CD14-positive monocyte (primary cell): ENCODE data around the gene GLI3. TPM values are rescaled to one million over a fixed set of nuclear protein-coding genes. Genes with fewer than 3 reads are reported as not detected.

Source experiments
- DNase-seq, 3 donors: peaks; one replicate each; pipeline ENCODE4 v3.0.0-alpha.2; 2011 to 2022
- H2AFZ ChIP-seq: 2 replicates; pipeline ENCODE4 v1.6.0; 2012; ENCODE audit warnings: mild to moderate bottlenecking, low read depth, low read length, inconsistent platforms; ENCODE audit not compliant: insufficient read depth, poor library complexity, severe bottlenecking
- H3K27ac ChIP-seq, 2 donors: 1 replicate in 1 of 2; 2 replicates in 1 of 2; pipeline ENCODE4 v1.5.1; 2012 to 2013; ENCODE audit warnings: low read length in 2 of 2, control low read depth in 1 of 2, inconsistent platforms in 1 of 2, low read depth in 1 of 2, mild to moderate bottlenecking in 1 of 2
- H3K27me3 ChIP-seq, 2 donors: one replicate each; pipeline versions ENCODE4 v1.6.0 to v1.6.1; 2011 to 2013; ENCODE audit warnings: low read length in 2 of 2; ENCODE audit not compliant: control insufficient read depth in 2 of 2, insufficient read depth in 2 of 2
- H3K36me3 ChIP-seq, 2 donors: replicated peaks in 1 of 2; 1 replicate in 1 of 2; 2 replicates in 1 of 2; pipeline versions ENCODE4 v1.5.1 to v1.6.1; 2012 to 2013; ENCODE audit warnings: low read length in 2 of 2, control low read depth in 1 of 2, inconsistent platforms in 1 of 2, mild to moderate bottlenecking in 1 of 2; ENCODE audit not compliant: insufficient read depth in 2 of 2, control insufficient read depth in 1 of 2
- H3K4me1 ChIP-seq, 2 donors: 1 replicate in 1 of 2; 2 replicates in 1 of 2; pipeline versions ENCODE4 v1.5.1 to v1.6.1; 2012 to 2013; ENCODE audit warnings: low read length in 2 of 2, control low read depth in 1 of 2, inconsistent platforms in 1 of 2, mild to moderate bottlenecking in 1 of 2, moderate library complexity in 1 of 2; ENCODE audit not compliant: insufficient read depth in 2 of 2, control insufficient read depth in 1 of 2
- H3K4me2 ChIP-seq: replicated peaks from 2 replicates; pipeline ENCODE3; 2012; ENCODE audit warnings: low read length, moderate library complexity, mild to moderate bottlenecking; ENCODE audit not compliant: poor library complexity, severe bottlenecking; ENCODE audit errors: extremely low read depth
- H3K4me3 ChIP-seq, 3 experiments: fragments of 200-600 bp in 1 of 3; sonication (generic) in 1 of 3; replicated peaks in 1 of 3; 1 replicate in 2 of 3; 2 replicates in 1 of 3; pipeline ENCODE4 v1.5.1; 2011 to 2013; ENCODE audit warnings: low read length in 3 of 3, mild to moderate bottlenecking in 3 of 3, control low read depth in 2 of 3, low read depth in 2 of 3, inconsistent platforms in 1 of 3, moderate library complexity in 1 of 3
- H3K79me2 ChIP-seq: 2 replicates; pipeline ENCODE4 v1.6.0; 2012; ENCODE audit warnings: mild to moderate bottlenecking, control low read depth, inconsistent platforms, low read length, moderate library complexity; ENCODE audit not compliant: insufficient read depth
- H3K9ac ChIP-seq: 2 replicates; pipeline ENCODE4 v1.6.0; 2017; ENCODE audit warnings: low read length, mild to moderate bottlenecking; ENCODE audit not compliant: insufficient read depth, poor library complexity, severe bottlenecking
- H3K9me3 ChIP-seq, 2 donors: replicated peaks in 1 of 2; 1 replicate in 1 of 2; 2 replicates in 1 of 2; pipeline versions ENCODE4 v1.5.1 to v1.6.1; 2012 to 2013; ENCODE audit warnings: low read length in 2 of 2, control low read depth in 1 of 2; ENCODE audit not compliant: control insufficient read depth in 1 of 2, insufficient read depth in 1 of 2
- H4K20me1 ChIP-seq: 2 replicates; pipeline ENCODE4 v1.6.0; 2012; ENCODE audit warnings: mild to moderate bottlenecking, low read length, control low read depth, moderate library complexity; ENCODE audit not compliant: insufficient read depth
- H3K27ac Mint-ChIP-seq, 7 donors: one replicate each; pipeline ENCODE4 v1.8.0; 2020; ENCODE audit warnings: mild to moderate bottlenecking in 7 of 7, mixed read lengths in 7 of 7, moderate library complexity in 6 of 7, inconsistent platforms in 2 of 7
- H3K27me3 Mint-ChIP-seq, 3 donors: one replicate each; pipeline ENCODE4 v1.8.0; 2021 to 2022; ENCODE audit warnings: low read depth in 3 of 3, mild to moderate bottlenecking in 3 of 3, mixed read lengths in 3 of 3, moderate library complexity in 3 of 3, inconsistent platforms in 1 of 3
- H3K36me3 Mint-ChIP-seq, 2 donors: one replicate each; pipeline ENCODE4 v1.8.0; 2020; ENCODE audit warnings: mixed read lengths in 2 of 2, inconsistent platforms in 1 of 2, mild to moderate bottlenecking in 1 of 2
- H3K4me1 Mint-ChIP-seq: one replicate; pipeline ENCODE4 v1.8.0; 2020; ENCODE audit warnings: mild to moderate bottlenecking, mixed read lengths
- H3K4me3 Mint-ChIP-seq, 2 donors: one replicate each; pipeline ENCODE4 v1.8.0; 2020; ENCODE audit warnings: mild to moderate bottlenecking in 2 of 2, mixed read lengths in 2 of 2, moderate library complexity in 1 of 2
- H3K9me3 Mint-ChIP-seq, 7 donors: one replicate each; pipeline ENCODE4 v1.8.0; 2020 to 2022; ENCODE audit warnings: mixed read lengths in 7 of 7, mild to moderate bottlenecking in 6 of 7, moderate library complexity in 6 of 7, inconsistent platforms in 2 of 7
- CTCF ChIP-seq: fragments of 200-600 bp; IDR thresholded peaks from one replicate; pipeline ENCODE4 v1.8.0; 2022; ENCODE audit warnings: antibody characterized with exemption, mild to moderate bottlenecking
- WGBS: methylation state at CpG from one replicate; pipeline ENCODE4 v1.1.5; 2013; ENCODE audit warnings: missing lambda C conversion rate; ENCODE audit not compliant: insufficient coverage; 5-methylcytosine and 5-hydroxymethylcytosine counted together
- intact Hi-C, 2 donors: fragments of 100-400 bp; cut with micrococcal nuclease; formaldehyde crosslinking; loops; one replicate each; pipeline versions ENCODE4 v1.15.0 to v1.15.1; 2023
- polyA plus RNA-seq, 3 donors: library from polyadenylated mRNA; depleted of rRNA in 1 of 3; unstranded in 2 of 3; stranded (reverse) in 1 of 3; fragments of 300-500 nt in 2 of 3; fragments of >200 nt in 1 of 3; fragmentation: Illumina TruSeq in 2 of 3; gene quantifications; 1 replicate in 2 of 3; 2 replicates in 1 of 3; pipeline ENCODE4 v1.2.3, GENCODE V29; 2012 to 2021

The GLI3 gene
- polyA plus RNA-seq, 3 donors, result not detected

- Histone ChIP-seq H3K79me2 (no peaks in the 10 kb centered on the region), H3K9ac (no peak overlapping the region), H3K4me3 (no peak overlapping the region), H3K4me2 (no peak overlapping the region), H2AFZ (no peak overlapping the region), H3K4me1 (no peaks in the 10 kb centered on the region), H3K9me3 (no peaks in the 10 kb centered on the region), H3K27ac (no peak overlapping the region), H3K27me3 (no peaks in the 10 kb centered on the region), H3K36me3 (no peaks in the 10 kb centered on the region), H4K20me1 (no peaks in the 10 kb centered on the region)
- Mint-ChIP-seq H3K27ac (no peak overlapping the region), H3K9me3 (peaks cover 0 to 16% (median 0%) of the 10 kb centered on the region in 7 donors), H3K27me3 (peaks cover 0 to 7% (median 0%) of the 10 kb centered on the region in 3 donors), H3K4me1 (no peaks in the 10 kb centered on the region), H3K36me3 (no peaks in the 10 kb centered on the region), H3K4me3 (no peak overlapping the region)
- no peak for TF ChIP-seq CTCF
- DNase-seq, result no peak
- intact Hi-C loops, result no loop called here
- WGBS, result 97% methylated on average over 3 of the region's 6 CpGs
Measured at GRCh38 chr7:42183547-42183946, 53.5 kb downstream of the GLI3 start.

DNA sequence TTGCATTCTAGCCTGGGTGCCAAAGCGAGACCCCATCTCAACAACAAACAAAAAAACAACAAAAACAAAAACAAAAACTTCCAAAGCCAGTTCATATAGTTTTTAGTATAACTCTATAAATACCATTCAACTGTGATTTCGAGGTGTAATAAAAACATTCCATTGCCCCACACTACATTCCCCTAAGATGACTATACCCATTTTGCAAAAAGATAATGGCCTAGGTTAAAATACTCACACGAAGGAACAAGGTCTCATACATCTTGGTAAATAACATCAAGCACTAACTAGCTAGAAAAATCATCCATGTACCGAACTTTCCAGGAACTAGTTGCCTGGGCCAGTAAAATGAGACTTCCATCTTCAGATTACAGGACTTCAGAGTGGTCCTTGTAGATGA lies 55.4 kb downstream of the GLI3 start:
- no peak overlapping the region for H3K4me2 ChIP-seq
- no peak for DNase-seq
- H3K79me2 ChIP-seq, result no peaks in the 10 kb centered on the region
- H3K9me3 ChIP-seq, result no peaks in the 10 kb centered on the region
- Mint-ChIP-seq H3K9me3 (peaks cover 0 to 19% (median 2%) of the 10 kb centered on the region in 7 donors), H3K27me3 (peaks cover 0 to 5% (median 1%) of the 10 kb centered on the region in 3 donors), H3K4me1 (no peaks in the 10 kb centered on the region), H3K36me3 (no peaks in the 10 kb centered on the region), H3K27ac (no peak overlapping the region), H3K4me3 (no peak overlapping the region)
- H4K20me1 ChIP-seq, result no peaks in the 10 kb centered on the region
- intact Hi-C loops, result no loop called here
- H3K9ac ChIP-seq, result no peak overlapping the region
- H3K4me3 ChIP-seq, result no peak overlapping the region
- no peaks in the 10 kb centered on the region for H3K36me3 ChIP-seq
- TF ChIP-seq CTCF, result no peak
- no peaks in the 10 kb centered on the region for H3K4me1 ChIP-seq
- H2AFZ ChIP-seq, result no peak overlapping the region
- H3K27ac ChIP-seq, result no peak overlapping the region
- H3K27me3 ChIP-seq, result no peaks in the 10 kb centered on the region
- WGBS, result no CpG with 5 or more reads among the region's 4 CpGs
